Measurements from ENCODE around the gene NACAD. TPM values are rescaled to one million over a fixed set of nuclear protein-coding genes. Genes with fewer than 3 reads are reported as not detected.

The NACAD gene
- total and polyA plus RNA-seq, 3 donors from 2014 or later: 6.9 to 12.0 (median 8.7) TPM

GRCh38 chr7:45132708-45133320 lies 44.0 kb upstream of the NACAD start:
- no peak for DNase-seq
- H3K27me3 ChIP-seq: no peaks in the 10 kb centered on the region
- TF ChIP-seq POLR2A (IDR thresholded peaks at IDR 0.05) (no peak), CTCF (IDR thresholded peaks at IDR 0.05) (no peak)
- no peaks in the 10 kb centered on the region for H3K4me1 ChIP-seq
- no peak overlapping the region for H3K27ac ChIP-seq
- no peaks in the 10 kb centered on the region for H3K9me3 ChIP-seq
- 67 to 71% methylated on average over 8 of the region's 8 CpGs for WGBS, 2 donors
- no peak overlapping the region for H3K4me3 ChIP-seq
- no peaks in the 10 kb centered on the region for H3K36me3 ChIP-seq (ENCODE audit: low read depth, missing control alignments)
- intact Hi-C loops (cut with DNase I; ENCODE audit: low total_unique reads): loop anchor here (10.0 kb wide), 2 partner anchors 158 to 278 kb away; partner anchors contain the start of gene MYO1G

GRCh38 chr7:45131891-45132290 lies 43.1 kb upstream of the NACAD start:
- Histone ChIP-seq H3K27me3 (no peaks in the 10 kb centered on the region), H3K27ac (no peak overlapping the region), H3K4me1 (no peaks in the 10 kb centered on the region), H3K9me3 (no peaks in the 10 kb centered on the region), H3K4me3 (no peak overlapping the region), H3K36me3 (ENCODE audit: low read depth, missing control alignments) (no peaks in the 10 kb centered on the region)
- TF ChIP-seq POLR2A (IDR thresholded peaks at IDR 0.05): no peak
- TF ChIP-seq CTCF (IDR thresholded peaks at IDR 0.05): no peak
- WGBS, 2 donors: 53 to 56% methylated on average over 4 of the region's 4 CpGs
- DNase-seq: no peak
- intact Hi-C loops (cut with DNase I; ENCODE audit: low total_unique reads): loop anchor here (10.0 kb wide), 2 partner anchors 157 to 277 kb away; partner anchors contain the start of gene MYO1G

- Histone ChIP-seq H3K9me3 (no peaks in the 10 kb centered on the region), H3K4me1 (no peaks in the 10 kb centered on the region), H3K27ac (no peak overlapping the region), H3K27me3 (no peaks in the 10 kb centered on the region), H3K4me3 (no peak overlapping the region), H3K36me3 (ENCODE audit: low read depth, missing control alignments) (no peaks in the 10 kb centered on the region)
- WGBS, 2 donors: 85 to 93% methylated on average over 9 of the region's 9 CpGs
- TF ChIP-seq POLR2A (IDR thresholded peaks at IDR 0.05) (no peak), CTCF (IDR thresholded peaks at IDR 0.05) (no peak)
- intact Hi-C loops (cut with DNase I; ENCODE audit: low total_unique reads): loop anchor here (10.0 kb wide), 2 partner anchors 156 to 276 kb away; partner anchors contain the start of gene MYO1G
- no peak for DNase-seq
Observed at GRCh38 chr7:45130910-45131309, 42.1 kb upstream of the NACAD start.

- H3K36me3 ChIP-seq (ENCODE audit: low read depth, missing control alignments): no peaks in the 10 kb centered on the region
- no peak for DNase-seq
- no peaks in the 10 kb centered on the region for H3K27me3 ChIP-seq
- no peaks in the 10 kb centered on the region for H3K9me3 ChIP-seq
- H3K27ac ChIP-seq: no peak overlapping the region
- no peak overlapping the region for H3K4me3 ChIP-seq
- intact Hi-C loops (cut with DNase I; ENCODE audit: low total_unique reads): loop anchor here (10.0 kb wide), 2 partner anchors 155 to 275 kb away; partner anchors contain the start of gene MYO1G
- TF ChIP-seq POLR2A (IDR thresholded peaks at IDR 0.05): no peak
- TF ChIP-seq CTCF (IDR thresholded peaks at IDR 0.05): no peak
- no peaks in the 10 kb centered on the region for H3K4me1 ChIP-seq
- WGBS, 2 donors: 77 to 80% methylated on average over 12 of the region's 12 CpGs
Observed at GRCh38 chr7:45129906-45130305, 41.1 kb upstream of the NACAD start.
